HEK293 (cell line): ENCODE results near the gene SWT1.

ENCODE experiments used
- BCL11A ChIP-seq: fragments of 450-650 bp; formaldehyde crosslinking; IDR thresholded peaks from 2 replicates; pipeline ENCODE4 v1.5.1; 2016; ENCODE audit warnings: low read depth, missing biosample characterization, missing genetic modification characterization
- HOXD13 ChIP-seq: sonication (generic); formaldehyde crosslinking; IDR thresholded peaks from 2 replicates; pipeline ENCODE4 v1.8.0; 2022; ENCODE audit warnings: missing genetic modification reagents, borderline replicate concordance
- IKZF3 ChIP-seq: fragments of 450-650 bp; IDR thresholded peaks from 2 replicates; pipeline ENCODE4 v1.5.0; 2018; ENCODE audit warnings: missing biosample characterization, mild to moderate bottlenecking, missing genetic modification characterization, moderate library complexity
- KLF7 ChIP-seq: fragments of 450-650 bp; formaldehyde crosslinking; IDR thresholded peaks from 2 replicates; pipeline ENCODE4 v1.5.1; 2016; ENCODE audit warnings: missing biosample characterization, missing genetic modification characterization, borderline replicate concordance
- MYNN ChIP-seq: fragments of 450-650 bp; formaldehyde crosslinking; IDR thresholded peaks from 2 replicates; pipeline ENCODE4 v1.5.1; 2016; ENCODE audit warnings: missing biosample characterization, missing genetic modification characterization, borderline replicate concordance
- MZF1 ChIP-seq: fragments of 450-650 bp; formaldehyde crosslinking; IDR thresholded peaks from 2 replicates; pipeline ENCODE4 v1.5.1; 2017; ENCODE audit warnings: missing biosample characterization, missing genetic modification characterization, borderline replicate concordance
- SCRT2 ChIP-seq: fragments of 450-650 bp; formaldehyde crosslinking; IDR thresholded peaks from 2 replicates; pipeline ENCODE4 v1.5.1; 2016; ENCODE audit warnings: missing biosample characterization, missing genetic modification characterization
- TRIM28 ChIP-seq: IDR thresholded peaks from 2 replicates; pipeline ENCODE4 v1.6.1; 2011; ENCODE audit warnings: low read length, control low read depth, borderline replicate concordance
- ZBTB48 ChIP-seq: fragments of 450-650 bp; formaldehyde crosslinking; IDR thresholded peaks from 2 replicates; pipeline ENCODE4 v1.5.1; 2016; ENCODE audit warnings: missing biosample characterization, missing genetic modification characterization
- ZFP37 ChIP-seq: fragments of 450-650 bp; formaldehyde crosslinking; IDR thresholded peaks from 2 replicates; pipeline ENCODE4 v1.5.1; 2016; ENCODE audit warnings: missing biosample characterization, missing genetic modification characterization
- ZFP69B ChIP-seq: fragments of 450-650 bp; formaldehyde crosslinking; IDR thresholded peaks from 2 replicates; pipeline ENCODE4 v1.5.1; 2016; ENCODE audit warnings: missing biosample characterization, missing genetic modification characterization
- ZNF112 ChIP-seq: fragments of 450-650 bp; formaldehyde crosslinking; IDR thresholded peaks from 2 replicates; pipeline ENCODE4 v1.5.0; 2017; ENCODE audit warnings: missing biosample characterization, missing genetic modification characterization
- ZNF138 ChIP-seq: fragments of 450-650 bp; formaldehyde crosslinking; IDR thresholded peaks from 2 replicates; pipeline ENCODE4 v1.5.1; 2016; ENCODE audit warnings: missing biosample characterization, missing genetic modification characterization, borderline replicate concordance
- ZNF174 ChIP-seq: fragments of 450-650 bp; formaldehyde crosslinking; IDR thresholded peaks from 2 replicates; pipeline ENCODE4 v1.5.0; 2017; ENCODE audit warnings: missing biosample characterization, mild to moderate bottlenecking, missing genetic modification characterization
- ZNF274 ChIP-seq, 2 experiments: fragments of 200-500 bp in 1 of 2; fragments of 450-650 bp in 1 of 2; sonication (Bioruptor generic) in 1 of 2; formaldehyde crosslinking in 1 of 2; IDR thresholded peaks; 2 replicates each; pipeline versions ENCODE4 v1.5.1 to v1.6.1; 2014 to 2016; ENCODE audit warnings: borderline replicate concordance in 1 of 2, inconsistent platforms in 1 of 2, low read length in 1 of 2, missing biosample characterization in 1 of 2, missing genetic modification characterization in 1 of 2
- ZNF292 ChIP-seq: fragments of 450-650 bp; formaldehyde crosslinking; IDR thresholded peaks from 2 replicates; pipeline ENCODE4 v1.5.1; 2016; ENCODE audit warnings: low read depth, missing biosample characterization, missing genetic modification characterization, borderline replicate concordance
- ZNF350 ChIP-seq: fragments of 450-650 bp; formaldehyde crosslinking; IDR thresholded peaks from 2 replicates; pipeline ENCODE4 v1.5.0; 2017; ENCODE audit warnings: missing biosample characterization, mild to moderate bottlenecking, missing genetic modification characterization
- ZNF416 ChIP-seq: fragments of 450-650 bp; formaldehyde crosslinking; IDR thresholded peaks from 2 replicates; pipeline ENCODE4 v1.5.1; 2016; ENCODE audit warnings: missing biosample characterization, missing genetic modification characterization
- ZNF433 ChIP-seq: fragments of 450-650 bp; formaldehyde crosslinking; IDR thresholded peaks from 2 replicates; pipeline ENCODE4 v1.5.1; 2016; ENCODE audit warnings: missing biosample characterization, missing genetic modification characterization, low read depth
- ZNF510 ChIP-seq: fragments of 450-650 bp; formaldehyde crosslinking; IDR thresholded peaks from 2 replicates; pipeline ENCODE4 v1.5.1; 2018; ENCODE audit warnings: mild to moderate bottlenecking, missing genetic modification characterization, missing biosample characterization; ENCODE audit not compliant: insufficient replicate concordance
- ZNF571 ChIP-seq: fragments of 450-650 bp; formaldehyde crosslinking; IDR thresholded peaks from 2 replicates; pipeline ENCODE4 v1.5.0; 2017; ENCODE audit warnings: missing biosample characterization, missing genetic modification characterization
- ZNF624 ChIP-seq: fragments of 450-650 bp; formaldehyde crosslinking; IDR thresholded peaks from 2 replicates; pipeline ENCODE4 v1.5.1; 2017; ENCODE audit warnings: missing biosample characterization, missing genetic modification characterization
- ZNF654 ChIP-seq: fragments of 450-650 bp; formaldehyde crosslinking; IDR thresholded peaks from 2 replicates; pipeline ENCODE4 v1.5.1; 2016; ENCODE audit warnings: low read depth, missing biosample characterization, missing genetic modification characterization
- ZNF670 ChIP-seq: fragments of 450-650 bp; formaldehyde crosslinking; IDR thresholded peaks from 2 replicates; pipeline ENCODE4 v1.5.1; 2016; ENCODE audit warnings: missing biosample characterization, missing genetic modification characterization, low read depth
- ZNF791 ChIP-seq: fragments of 450-650 bp; formaldehyde crosslinking; IDR thresholded peaks from 2 replicates; pipeline ENCODE4 v1.5.1; 2016; ENCODE audit warnings: missing biosample characterization, missing genetic modification characterization
- ZNF792 ChIP-seq: fragments of 450-650 bp; formaldehyde crosslinking; IDR thresholded peaks from 2 replicates; pipeline ENCODE4 v1.5.1; 2016; ENCODE audit warnings: missing biosample characterization, missing genetic modification characterization
- ZNF837 ChIP-seq: fragments of 450-650 bp; formaldehyde crosslinking; IDR thresholded peaks from 2 replicates; pipeline ENCODE4 v1.5.1; 2016; ENCODE audit warnings: missing biosample characterization, missing genetic modification characterization
- ZSCAN30 ChIP-seq: fragments of 450-650 bp; IDR thresholded peaks from 2 replicates; pipeline ENCODE4 v1.5.1; 2018; ENCODE audit warnings: missing biosample characterization, mild to moderate bottlenecking, missing genetic modification characterization, moderate library complexity
- ZXDB ChIP-seq: fragments of 450-650 bp; formaldehyde crosslinking; IDR thresholded peaks from 2 replicates; pipeline ENCODE4 v1.5.1; 2016; ENCODE audit warnings: missing biosample characterization, missing genetic modification characterization
- TF ChIP-seq, protein P1 (sequence below): fragments of 450-650 bp; formaldehyde crosslinking; IDR thresholded peaks from 2 replicates; pipeline ENCODE4 v1.5.1; 2016; ENCODE audit warnings: missing biosample characterization, missing genetic modification characterization
- TF ChIP-seq, protein P2 (sequence below): fragments of 450-650 bp; formaldehyde crosslinking; IDR thresholded peaks from 2 replicates; pipeline ENCODE4 v1.5.1; 2017; ENCODE audit warnings: missing biosample characterization, missing genetic modification characterization
- TF ChIP-seq, protein P3 (sequence below): fragments of 450-650 bp; formaldehyde crosslinking; IDR thresholded peaks from 2 replicates; pipeline ENCODE4 v1.5.1; 2016; ENCODE audit warnings: missing biosample characterization, missing genetic modification characterization, low read depth
- TF ChIP-seq, protein P4 (sequence below): fragments of 450-650 bp; formaldehyde crosslinking; IDR thresholded peaks from 2 replicates; pipeline ENCODE4 v1.5.1; 2016; ENCODE audit warnings: missing biosample characterization, missing genetic modification characterization
- TF ChIP-seq, protein P5 (sequence below): fragments of 450-650 bp; formaldehyde crosslinking; IDR thresholded peaks from 2 replicates; pipeline ENCODE4 v1.5.1; 2016; ENCODE audit warnings: missing biosample characterization, missing genetic modification characterization

The SWT1 gene

DNA sequence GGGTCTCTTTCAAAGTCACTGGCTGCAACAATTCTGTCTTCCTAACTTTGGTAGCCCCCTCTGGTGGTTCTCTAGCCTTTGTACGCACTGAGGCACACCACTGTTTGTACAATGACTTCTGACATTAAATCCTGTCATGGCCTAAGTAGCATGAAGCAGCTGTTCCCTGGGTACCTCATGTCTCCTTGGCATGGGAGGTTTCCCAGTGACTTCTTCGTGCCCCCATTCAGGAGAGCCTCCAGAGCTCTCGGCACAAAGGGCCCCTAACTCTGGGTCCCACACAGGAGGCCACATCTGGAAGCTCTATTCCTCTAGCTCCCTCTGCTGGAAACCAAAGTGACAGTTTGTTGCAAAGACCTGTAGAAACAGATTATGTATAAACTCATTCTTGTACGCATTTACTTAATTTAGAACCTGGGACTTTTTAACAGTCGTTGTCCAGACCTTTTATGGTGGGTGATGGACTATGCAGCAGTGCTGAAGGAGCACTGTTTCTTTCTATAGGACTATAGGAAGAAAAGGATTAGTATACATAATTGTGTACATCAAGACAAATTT is 13.4 kb downstream of the SWT1 start (continued):
- TF ChIP-seq ZNF274 (IDR thresholded peaks at IDR 0.05; ENCODE audit: low read length) (no peak), ZNF274 (tag by site-specific recombination; IDR thresholded peaks at IDR 0.05; ENCODE audit: borderline replicate concordance) (no peak), ZFP69B (tag by site-specific recombination) (peak; percentile 94), BCL11A (no peak), ZNF350 (tag by site-specific recombination) (no peak), ZNF571 (no peak), ZBTB48 (tag by site-specific recombination) (peak; percentile 73; the same call in 1 of the 2 replicates), ZNF138 (no peak), TRIM28 (peak; percentile 77; the same call in 1 of the 2 replicates), ZNF624 (no peak), ZNF792 (tag by site-specific recombination) (no peak), ZNF112 (tag by site-specific recombination) (no peak), ZSCAN30 (tag by site-specific recombination) (peak; percentile 45), ZNF791 (tag by site-specific recombination) (no peak), ZNF174 (no peak), ZNF433 (tag by site-specific recombination) (no peak), ZXDB (tag by site-specific recombination) (0 out of 2 replicates have a peak, but pooled peaks have one; percentile 22), ZNF416 (no peak), ZNF837 (no peak), HOXD13 (no peak), SCRT2 (tag by site-specific recombination) (peak; percentile 87), IKZF3 (no peak), MYNN (tag by site-specific recombination) (no peak), ZNF510 (no peak), MZF1 (tag by site-specific recombination) (no peak), ZNF654 (tag by site-specific recombination) (peak; percentile 68), KLF7 (no peak), ZNF292 (tag by site-specific recombination) (no peak), ZNF670 (tag by site-specific recombination) (no peak), ZFP37 (tag by site-specific recombination) (no peak)
- TF ChIP-seq, protein P1, sequence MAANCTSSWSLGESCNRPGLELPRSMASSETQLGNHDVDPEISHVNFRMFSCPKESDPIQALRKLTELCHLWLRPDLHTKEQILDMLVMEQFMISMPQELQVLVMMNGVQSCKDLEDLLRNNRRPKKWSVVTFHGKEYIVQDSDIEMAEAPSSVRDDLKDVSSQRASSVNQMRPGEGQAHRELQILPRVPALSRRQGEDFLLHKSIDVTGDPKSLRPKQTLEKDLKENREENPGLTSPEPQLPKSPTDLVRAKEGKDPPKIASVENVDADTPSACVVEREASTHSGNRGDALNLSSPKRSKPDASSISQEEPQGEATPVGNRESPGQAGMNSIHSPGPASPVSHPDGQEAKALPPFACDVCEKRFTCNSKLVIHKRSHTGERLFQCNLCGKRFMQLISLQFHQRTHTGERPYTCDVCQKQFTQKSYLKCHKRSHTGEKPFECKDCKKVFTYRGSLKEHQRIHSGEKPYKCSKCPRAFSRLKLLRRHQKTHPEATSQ: no peak
- TF ChIP-seq, protein P2, sequence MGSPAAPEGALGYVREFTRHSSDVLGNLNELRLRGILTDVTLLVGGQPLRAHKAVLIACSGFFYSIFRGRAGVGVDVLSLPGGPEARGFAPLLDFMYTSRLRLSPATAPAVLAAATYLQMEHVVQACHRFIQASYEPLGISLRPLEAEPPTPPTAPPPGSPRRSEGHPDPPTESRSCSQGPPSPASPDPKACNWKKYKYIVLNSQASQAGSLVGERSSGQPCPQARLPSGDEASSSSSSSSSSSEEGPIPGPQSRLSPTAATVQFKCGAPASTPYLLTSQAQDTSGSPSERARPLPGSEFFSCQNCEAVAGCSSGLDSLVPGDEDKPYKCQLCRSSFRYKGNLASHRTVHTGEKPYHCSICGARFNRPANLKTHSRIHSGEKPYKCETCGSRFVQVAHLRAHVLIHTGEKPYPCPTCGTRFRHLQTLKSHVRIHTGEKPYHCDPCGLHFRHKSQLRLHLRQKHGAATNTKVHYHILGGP (tag by site-specific recombination): no peak
- TF ChIP-seq, protein P3, sequence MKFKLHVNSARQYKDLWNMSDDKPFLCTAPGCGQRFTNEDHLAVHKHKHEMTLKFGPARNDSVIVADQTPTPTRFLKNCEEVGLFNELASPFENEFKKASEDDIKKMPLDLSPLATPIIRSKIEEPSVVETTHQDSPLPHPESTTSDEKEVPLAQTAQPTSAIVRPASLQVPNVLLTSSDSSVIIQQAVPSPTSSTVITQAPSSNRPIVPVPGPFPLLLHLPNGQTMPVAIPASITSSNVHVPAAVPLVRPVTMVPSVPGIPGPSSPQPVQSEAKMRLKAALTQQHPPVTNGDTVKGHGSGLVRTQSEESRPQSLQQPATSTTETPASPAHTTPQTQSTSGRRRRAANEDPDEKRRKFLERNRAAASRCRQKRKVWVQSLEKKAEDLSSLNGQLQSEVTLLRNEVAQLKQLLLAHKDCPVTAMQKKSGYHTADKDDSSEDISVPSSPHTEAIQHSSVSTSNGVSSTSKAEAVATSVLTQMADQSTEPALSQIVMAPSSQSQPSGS: no peak
- TF ChIP-seq, protein P4, sequence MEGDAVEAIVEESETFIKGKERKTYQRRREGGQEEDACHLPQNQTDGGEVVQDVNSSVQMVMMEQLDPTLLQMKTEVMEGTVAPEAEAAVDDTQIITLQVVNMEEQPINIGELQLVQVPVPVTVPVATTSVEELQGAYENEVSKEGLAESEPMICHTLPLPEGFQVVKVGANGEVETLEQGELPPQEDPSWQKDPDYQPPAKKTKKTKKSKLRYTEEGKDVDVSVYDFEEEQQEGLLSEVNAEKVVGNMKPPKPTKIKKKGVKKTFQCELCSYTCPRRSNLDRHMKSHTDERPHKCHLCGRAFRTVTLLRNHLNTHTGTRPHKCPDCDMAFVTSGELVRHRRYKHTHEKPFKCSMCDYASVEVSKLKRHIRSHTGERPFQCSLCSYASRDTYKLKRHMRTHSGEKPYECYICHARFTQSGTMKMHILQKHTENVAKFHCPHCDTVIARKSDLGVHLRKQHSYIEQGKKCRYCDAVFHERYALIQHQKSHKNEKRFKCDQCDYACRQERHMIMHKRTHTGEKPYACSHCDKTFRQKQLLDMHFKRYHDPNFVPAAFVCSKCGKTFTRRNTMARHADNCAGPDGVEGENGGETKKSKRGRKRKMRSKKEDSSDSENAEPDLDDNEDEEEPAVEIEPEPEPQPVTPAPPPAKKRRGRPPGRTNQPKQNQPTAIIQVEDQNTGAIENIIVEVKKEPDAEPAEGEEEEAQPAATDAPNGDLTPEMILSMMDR: peak; percentile 92
- TF ChIP-seq, protein P5, sequence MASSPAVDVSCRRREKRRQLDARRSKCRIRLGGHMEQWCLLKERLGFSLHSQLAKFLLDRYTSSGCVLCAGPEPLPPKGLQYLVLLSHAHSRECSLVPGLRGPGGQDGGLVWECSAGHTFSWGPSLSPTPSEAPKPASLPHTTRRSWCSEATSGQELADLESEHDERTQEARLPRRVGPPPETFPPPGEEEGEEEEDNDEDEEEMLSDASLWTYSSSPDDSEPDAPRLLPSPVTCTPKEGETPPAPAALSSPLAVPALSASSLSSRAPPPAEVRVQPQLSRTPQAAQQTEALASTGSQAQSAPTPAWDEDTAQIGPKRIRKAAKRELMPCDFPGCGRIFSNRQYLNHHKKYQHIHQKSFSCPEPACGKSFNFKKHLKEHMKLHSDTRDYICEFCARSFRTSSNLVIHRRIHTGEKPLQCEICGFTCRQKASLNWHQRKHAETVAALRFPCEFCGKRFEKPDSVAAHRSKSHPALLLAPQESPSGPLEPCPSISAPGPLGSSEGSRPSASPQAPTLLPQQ: peak; percentile 97
